ENCODE results near the gene PTK6. TPM values are rescaled to one million over a fixed set of nuclear protein-coding genes. Genes with fewer than 3 reads are reported as not detected.
"Not testable (repeated sequence)": the region's sequence is repeated elsewhere in the genome, so short reads cannot be mapped to it uniquely, and the experiment has no call there.

PTK6 gene
- total RNA-seq, 1 donor from 2014 or later = 0.13 TPM

- intact Hi-C loops (cut with DNase I) = no loop called here
- ATAC-seq (ENCODE audit: poor library complexity) (no peak), DNase-seq (peak; percentile 39)
Measured at GRCh38 chr20:63522091-63522868, 14.9 kb downstream of the PTK6 start.

- ATAC-seq (ENCODE audit: poor library complexity) (no peak), DNase-seq (peak; percentile 55)
- intact Hi-C loops (cut with DNase I) = no loop called here
Measured at GRCh38 chr20:63521602-63522001, 15.6 kb downstream of the PTK6 start.

- intact Hi-C loops (cut with DNase I) = no loop called here
- ATAC-seq (ENCODE audit: poor library complexity) = peak; percentile 59
- DNase-seq = peak; percentile 83
Measured at GRCh38 chr20:63520934-63521601, 16.1 kb downstream of the PTK6 start.

GRCh38 chr20:63520504-63520933 is 16.7 kb downstream of the PTK6 start, which contains the start of gene PPDPF:
Gene PPDPF (plus strand): TSS chr20:63520765. CDS start chr20:63521309, 544 bp downstream.
- intact Hi-C loops (cut with DNase I) = no loop called here
- ATAC-seq (ENCODE audit: poor library complexity) = peak; percentile 94

GRCh38 chr20:63519668-63520503 is 17.3 kb downstream of the PTK6 start:
- ATAC-seq (ENCODE audit: poor library complexity) = peak; percentile 72
- DNase-seq = peak; percentile 80
- intact Hi-C loops (cut with DNase I) = no loop called here

More at GRCh38 chr20:63520504-63520933, 16.7 kb downstream of the PTK6 start, which contains the start of gene PPDPF:
- peak; percentile 92 for DNase-seq

GRCh38 chr20:63518946-63519667 is 18.1 kb downstream of the PTK6 start:
- ATAC-seq (ENCODE audit: poor library complexity) = no peak
- intact Hi-C loops (cut with DNase I) = no loop called here
- peak; percentile 46 for DNase-seq

GRCh38 chr20:63518351-63518861 is 18.8 kb downstream of the PTK6 start:
- DNase-seq = peak; percentile 42
- ATAC-seq (ENCODE audit: poor library complexity) = no peak
- intact Hi-C loops (cut with DNase I) = no loop called here

GRCh38 chr20:63517376-63518309 is 19.5 kb downstream of the PTK6 start:
- intact Hi-C loops (cut with DNase I) = no loop called here
- DNase-seq = no peak

GRCh38 chr20:63514520-63514919 is 22.7 kb downstream of the PTK6 start:
- ATAC-seq (ENCODE audit: poor library complexity); DNase-seq; intact Hi-C loops (cut with DNase I): not testable (repeated sequence)

More at GRCh38 chr20:63517376-63518309, 19.5 kb downstream of the PTK6 start:
- ATAC-seq (ENCODE audit: poor library complexity) = no peak

- intact Hi-C loops (cut with DNase I) = no loop called here
- ATAC-seq (ENCODE audit: poor library complexity) (no peak), DNase-seq (no peak)
Measured at GRCh38 chr20:63513207-63513606, 24.0 kb downstream of the PTK6 start.

GRCh38 chr20:63509088-63509564 is 28.1 kb downstream of the PTK6 start:
- ATAC-seq (ENCODE audit: poor library complexity) (peak; percentile 73), DNase-seq (no peak)
- intact Hi-C loops (cut with DNase I) = no loop called here

- peak; percentile 22 for DNase-seq
- no peak for ATAC-seq (ENCODE audit: poor library complexity)
- intact Hi-C loops (cut with DNase I) = no loop called here
Measured at GRCh38 chr20:63508072-63508768, 29.0 kb downstream of the PTK6 start.

- ATAC-seq (ENCODE audit: poor library complexity) (no peak), DNase-seq (no peak)
- intact Hi-C loops (cut with DNase I) = no loop called here
Measured at GRCh38 chr20:63507083-63507743, 30.0 kb downstream of the PTK6 start.

GRCh38 chr20:63505723-63506122 is 31.5 kb downstream of the PTK6 start:
- ATAC-seq (ENCODE audit: poor library complexity) = no peak
- intact Hi-C loops (cut with DNase I) = no loop called here
- DNase-seq = no peak

- intact Hi-C loops (cut with DNase I) = no loop called here
- no peak for DNase-seq
- no peak for ATAC-seq (ENCODE audit: poor library complexity)
Measured at GRCh38 chr20:63505281-63505680, 31.9 kb downstream of the PTK6 start.

- intact Hi-C loops (cut with DNase I) = no loop called here
- ATAC-seq (ENCODE audit: poor library complexity) (no peak), DNase-seq (no peak)
Measured at GRCh38 chr20:63504642-63505041, 32.5 kb downstream of the PTK6 start.
